ENCODE measurements around the gene BMERB1. TPM values are rescaled to one million over a fixed set of nuclear protein-coding genes. Genes with fewer than 3 reads are reported as not detected.

BMERB1 gene
- total and polyA plus RNA-seq, 9 of the 15 experiments (the other 6 are each of a cell fraction or from before 2014, with no cell fraction given): 0.29 to 2.9 (median 0.94) TPM

GRCh38 chr16:15516609-15517008 lies 82.2 kb downstream of the BMERB1 start:
- 94% methylated on average over 5 of the region's 5 CpGs for WGBS (ENCODE audit: insufficient coverage, low coverage, missing lambda C conversion rate)
- POLR2A ChIA-PET: interaction anchor here (0.6 kb wide), 1 partner anchor 19 kb away, joined by 3 read pairs; no protein-coding TSS in a partner anchor
- no peak for FAIRE-seq

More at GRCh38 chr16:15516609-15517008, 82.2 kb downstream of the BMERB1 start:
- BruUV-seq (replicated peaks): no TSS peak
- Histone ChIP-seq H4K20me1 (replicated peaks; ENCODE audit: control insufficient read depth, insufficient read depth, low read length) (no peaks in the 10 kb centered on the region), H3K79me2 (ENCODE audit: control insufficient read depth, insufficient read depth, low read length) (no peaks in the 10 kb centered on the region), H3K9me1 (ENCODE audit: control insufficient read depth, insufficient read depth, low read length) (no peaks in the 10 kb centered on the region), H3K4me2 (ENCODE audit: insufficient read depth, low read length) (no peak overlapping the region), H3K9me3 (replicated peaks; ENCODE audit: control insufficient read depth, insufficient read depth, low read depth, low read length) (no peaks in the 10 kb centered on the region), H3K9ac (ENCODE audit: insufficient read depth in 1 of 2, low read depth in 2 of 2, low read length in 2 of 2) (no peak overlapping the region), H2AFZ (ENCODE audit: low read depth, low read length) (no peak overlapping the region), H3K27ac (ENCODE audit: extremely low read depth, low read depth, low read length) (no peak overlapping the region), H3K4me1 (replicated peaks in 1 of 2; ENCODE audit: control insufficient read depth in 2 of 2, insufficient read depth in 2 of 2, low read length in 2 of 2) (peaks cover 31 to 37% of the 10 kb centered on the region in 2 experiments), H3K36me3 (ENCODE audit: control insufficient read depth, insufficient read depth, low read length) (no peaks in the 10 kb centered on the region), H3K27me3 (ENCODE audit: control insufficient read depth in 2 of 2, insufficient read depth in 2 of 2, low read length in 2 of 2) (no peaks in the 10 kb centered on the region), H3K4me3 (no peak overlapping the region)
- in situ Hi-C loops (cut with MboI) (no loop called here), intact Hi-C loops (cut with micrococcal nuclease) (no loop called here)
- ATAC-seq (no peak), DNase-seq (ENCODE audit: extremely low read depth in 1 of 4, low spot score in 3 of 4) (peak in 2 of 4 experiments; percentile 38 to 41)
- CTCF ChIA-PET (ENCODE audit: low intra/inter-chr PET ratio): no interaction called here
- no peak for TF ChIP-seq COPS2 (conservative IDR thresholded peaks at IDR 0.05)
- TF ChIP-seq ZNF24 (IDR thresholded peaks at IDR 0.05): peak; percentile 81; the same call in 1 of the 2 replicates
- no peak for TF ChIP-seq RFX1 (IDR thresholded peaks at IDR 0.05)
- TF ChIP-seq BCOR (IDR thresholded peaks at IDR 0.05): 0 out of 2 replicates have a peak, but pooled peaks have one; percentile 34
- TF ChIP-seq TAF1 (IDR thresholded peaks at IDR 0.05; ENCODE audit: control insufficient read depth, extremely low read depth, insufficient read depth, low read length, severe bottlenecking): no peak
- TF ChIP-seq, protein P1, sequence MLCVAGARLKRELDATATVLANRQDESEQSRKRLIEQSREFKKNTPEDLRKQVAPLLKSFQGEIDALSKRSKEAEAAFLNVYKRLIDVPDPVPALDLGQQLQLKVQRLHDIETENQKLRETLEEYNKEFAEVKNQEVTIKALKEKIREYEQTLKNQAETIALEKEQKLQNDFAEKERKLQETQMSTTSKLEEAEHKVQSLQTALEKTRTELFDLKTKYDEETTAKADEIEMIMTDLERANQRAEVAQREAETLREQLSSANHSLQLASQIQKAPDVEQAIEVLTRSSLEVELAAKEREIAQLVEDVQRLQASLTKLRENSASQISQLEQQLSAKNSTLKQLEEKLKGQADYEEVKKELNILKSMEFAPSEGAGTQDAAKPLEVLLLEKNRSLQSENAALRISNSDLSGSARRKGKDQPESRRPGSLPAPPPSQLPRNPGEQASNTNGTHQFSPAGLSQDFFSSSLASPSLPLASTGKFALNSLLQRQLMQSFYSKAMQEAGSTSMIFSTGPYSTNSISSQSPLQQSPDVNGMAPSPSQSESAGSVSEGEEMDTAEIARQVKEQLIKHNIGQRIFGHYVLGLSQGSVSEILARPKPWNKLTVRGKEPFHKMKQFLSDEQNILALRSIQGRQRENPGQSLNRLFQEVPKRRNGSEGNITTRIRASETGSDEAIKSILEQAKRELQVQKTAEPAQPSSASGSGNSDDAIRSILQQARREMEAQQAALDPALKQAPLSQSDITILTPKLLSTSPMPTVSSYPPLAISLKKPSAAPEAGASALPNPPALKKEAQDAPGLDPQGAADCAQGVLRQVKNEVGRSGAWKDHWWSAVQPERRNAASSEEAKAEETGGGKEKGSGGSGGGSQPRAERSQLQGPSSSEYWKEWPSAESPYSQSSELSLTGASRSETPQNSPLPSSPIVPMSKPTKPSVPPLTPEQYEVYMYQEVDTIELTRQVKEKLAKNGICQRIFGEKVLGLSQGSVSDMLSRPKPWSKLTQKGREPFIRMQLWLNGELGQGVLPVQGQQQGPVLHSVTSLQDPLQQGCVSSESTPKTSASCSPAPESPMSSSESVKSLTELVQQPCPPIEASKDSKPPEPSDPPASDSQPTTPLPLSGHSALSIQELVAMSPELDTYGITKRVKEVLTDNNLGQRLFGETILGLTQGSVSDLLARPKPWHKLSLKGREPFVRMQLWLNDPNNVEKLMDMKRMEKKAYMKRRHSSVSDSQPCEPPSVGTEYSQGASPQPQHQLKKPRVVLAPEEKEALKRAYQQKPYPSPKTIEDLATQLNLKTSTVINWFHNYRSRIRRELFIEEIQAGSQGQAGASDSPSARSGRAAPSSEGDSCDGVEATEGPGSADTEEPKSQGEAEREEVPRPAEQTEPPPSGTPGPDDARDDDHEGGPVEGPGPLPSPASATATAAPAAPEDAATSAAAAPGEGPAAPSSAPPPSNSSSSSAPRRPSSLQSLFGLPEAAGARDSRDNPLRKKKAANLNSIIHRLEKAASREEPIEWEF (CRISPR knock-in tag; IDR thresholded peaks at IDR 0.05): no peak
- TF ChIP-seq ESRRB (CRISPR knock-in tag; IDR thresholded peaks at IDR 0.05; ENCODE audit: borderline replicate concordance): no peak
- no peak for TF ChIP-seq OTX1 (CRISPR knock-in tag; IDR thresholded peaks at IDR 0.05)
- TF ChIP-seq RBM34 (IDR thresholded peaks at IDR 0.05; ENCODE audit: borderline replicate concordance, insufficient read depth, low read length): no peak
- TF ChIP-seq ZNF121 (CRISPR knock-in tag; conservative IDR thresholded peaks at IDR 0.05): peak; percentile 51; the same call in 1 of the 2 replicates
- TF ChIP-seq RCOR1 (IDR thresholded peaks at IDR 0.05; ENCODE audit: borderline replicate concordance in 1 of 2, low read depth in 2 of 2, low read length in 2 of 2): peak in 1 of 2 experiments; percentile 48; a peak in 1 of 4 replicates
- TF ChIP-seq KDM1A (IDR thresholded peaks at IDR 0.05): peak in 1 of 2 experiments; percentile 47; a peak in 2 of 4 replicates
- TF ChIP-seq RBM25 (IDR thresholded peaks at IDR 0.05; ENCODE audit: low read depth, low read length, severe bottlenecking): peak; percentile 97
- no peak for TF ChIP-seq SRSF1 (IDR thresholded peaks at IDR 0.05; ENCODE audit: low read depth, low read length)

Measured in K562 (cell line).